HG03095 (cell line): ENCODE measurements around the gene CEP72.

ENCODE experiments used
- ATAC-seq: cut with Tn5 transposase; IDR thresholded peaks from one replicate; pipeline ENCODE4 v1.9.1; 2021; ENCODE audit warnings: moderate library complexity; ENCODE audit not compliant: unreplicated experiment

CEP72 gene

DNA sequence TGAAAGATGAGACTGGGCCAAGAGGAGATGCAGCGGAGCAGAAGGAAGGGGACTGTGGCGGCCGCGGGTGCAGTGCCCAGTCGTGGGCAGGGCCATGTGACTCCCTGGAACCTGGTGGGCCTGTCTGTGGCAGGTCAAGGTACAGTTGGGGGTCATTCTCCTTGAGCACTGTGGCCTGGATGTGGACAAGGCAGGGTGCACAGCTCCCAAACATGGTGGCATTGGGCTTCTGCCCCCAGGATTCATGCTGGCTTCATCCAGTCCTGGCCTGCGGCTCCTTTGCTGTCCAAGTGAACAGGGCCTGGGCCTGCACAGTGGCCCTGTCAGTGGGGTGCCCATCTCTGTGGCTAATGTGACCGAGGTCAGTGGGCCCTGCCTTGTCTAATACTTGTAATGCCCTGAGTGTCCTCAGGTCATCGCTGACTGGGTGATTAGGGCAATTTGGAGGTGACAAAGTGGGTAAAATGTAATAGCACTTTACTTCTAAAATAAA, 39.9 kb downstream of the CEP72 start:
- ATAC-seq = no peak

DNA sequence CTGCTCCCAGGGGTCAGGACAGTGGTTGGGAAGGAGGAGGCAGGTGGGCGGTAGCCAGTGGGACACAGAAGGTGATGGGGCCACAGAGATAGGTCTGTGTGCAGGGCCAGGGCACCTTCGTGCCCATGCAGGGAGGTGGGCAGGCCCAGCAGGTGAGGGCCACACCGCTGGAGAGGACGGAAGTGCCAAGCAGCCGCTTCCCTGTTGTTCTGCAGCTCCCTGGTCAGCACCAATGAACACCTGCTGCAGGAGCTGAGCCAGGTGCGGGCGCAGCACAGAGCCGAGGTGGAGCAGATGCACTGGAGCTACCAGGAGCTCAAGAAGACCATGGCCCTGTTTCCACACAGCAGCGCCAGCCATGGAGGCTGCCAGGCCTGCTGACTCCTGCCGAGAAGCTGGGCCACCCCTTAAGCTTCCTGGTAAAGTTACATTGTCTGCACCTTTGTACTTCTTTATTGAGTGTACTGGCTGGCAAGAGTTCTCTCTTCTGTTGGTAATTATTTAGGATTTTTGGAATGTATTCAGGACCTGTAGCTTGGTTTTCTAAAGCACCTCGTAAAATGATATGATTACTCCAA, 40.7 kb downstream of the CEP72 start:
- ATAC-seq = no peak

GRCh38 chr5:654071-654778, 42.1 kb downstream of the CEP72 start:
- ATAC-seq = no peak

GRCh38 chr5:655406-655805, 43.3 kb downstream of the CEP72 start:
- ATAC-seq = no peak

DNA sequence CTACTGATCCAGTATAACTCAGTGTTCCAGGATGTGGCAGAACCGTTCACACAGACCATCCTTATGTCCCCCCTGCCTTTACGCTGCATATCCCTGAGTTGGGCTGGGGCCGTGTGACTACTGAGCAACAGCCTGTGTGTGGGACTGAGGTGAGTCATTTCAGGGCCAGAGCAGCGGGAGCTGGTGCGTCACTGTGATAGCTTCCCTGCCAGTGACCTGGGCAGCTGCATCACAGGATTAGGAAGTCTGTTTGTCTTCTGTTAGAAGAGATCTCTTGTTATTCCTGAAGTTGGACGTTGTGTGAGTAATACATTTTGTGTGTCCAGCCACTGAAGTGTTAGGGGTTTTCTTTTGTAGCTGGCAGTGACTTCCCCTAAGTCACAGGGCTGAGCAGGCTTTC, 45.4 kb downstream of the CEP72 start:
- no peak for ATAC-seq

DNA sequence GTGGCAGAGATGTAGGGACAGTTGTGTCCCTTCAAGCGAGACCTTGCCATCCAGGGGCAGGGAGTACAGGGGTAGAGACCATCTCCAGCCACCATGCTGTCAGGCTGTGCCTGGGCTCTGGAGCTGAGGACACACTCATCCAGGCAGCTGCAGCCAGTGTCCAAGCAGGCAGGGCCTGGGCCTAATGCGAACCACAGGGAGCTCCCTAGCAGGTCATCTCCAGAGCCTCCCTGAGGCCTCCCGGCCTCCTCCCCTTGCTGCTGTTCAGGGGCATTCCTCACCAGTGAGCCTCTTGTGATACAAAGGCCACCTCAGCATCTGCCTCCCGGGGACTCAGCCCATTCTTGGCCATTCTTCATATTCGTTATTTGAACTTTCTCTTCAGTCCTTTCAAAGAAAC, 46.0 kb downstream of the CEP72 start:
- ATAC-seq = no peak

GRCh38 chr5:659496-660263, 47.5 kb downstream of the CEP72 start:
- no peak for ATAC-seq

- ATAC-seq = no peak
Observed at GRCh38 chr5:660491-661030, 48.4 kb downstream of the CEP72 start.

GRCh38 chr5:661891-662750, 50.0 kb downstream of the CEP72 start:
- no peak for ATAC-seq

GRCh38 chr5:662751-663435, 50.8 kb downstream of the CEP72 start:
- ATAC-seq = no peak

GRCh38 chr5:663436-664342, 51.5 kb downstream of the CEP72 start:
- no peak for ATAC-seq

GRCh38 chr5:664343-664993, 52.3 kb downstream of the CEP72 start:
- no peak for ATAC-seq

DNA sequence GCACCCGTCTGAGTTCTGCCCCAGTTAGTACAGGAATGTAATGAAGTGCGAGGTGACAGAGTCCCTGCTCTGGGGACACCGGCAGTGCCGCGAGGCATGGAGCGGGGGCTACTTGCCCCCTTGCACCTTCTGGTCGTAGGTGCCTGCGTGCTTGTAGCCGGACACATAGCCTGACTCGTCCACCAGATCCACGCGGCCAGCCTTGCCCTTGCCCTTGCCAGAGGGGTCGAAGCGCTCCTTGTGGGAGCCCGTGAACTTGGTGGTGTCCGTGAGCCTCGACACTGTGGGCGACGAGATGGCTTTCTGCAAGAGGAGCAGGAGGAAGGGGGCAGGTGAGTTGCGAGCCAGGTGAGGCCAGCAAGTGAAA, 52.8 kb downstream of the CEP72 start:
- ATAC-seq = no peak

DNA sequence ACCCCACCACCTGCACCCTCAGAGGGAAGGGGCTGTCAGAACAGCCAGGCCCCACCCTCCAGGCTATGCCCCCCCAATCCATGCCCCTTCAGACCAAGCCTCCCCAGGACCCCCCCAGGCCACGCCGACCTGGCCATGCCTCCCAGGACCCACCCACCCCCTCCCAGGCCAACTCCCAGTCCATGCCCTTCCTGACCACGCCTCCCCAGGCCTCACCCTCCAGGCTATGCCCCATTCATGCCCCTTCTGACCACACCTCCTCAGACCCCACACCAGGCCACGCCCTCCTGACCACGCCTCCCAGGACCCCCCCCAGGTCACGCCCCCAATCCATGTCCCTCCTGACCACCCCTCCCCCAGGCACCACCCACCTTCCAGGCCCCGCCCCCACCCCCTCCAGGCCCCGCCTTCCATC, 53.4 kb downstream of the CEP72 start:
- ATAC-seq = no peak

DNA sequence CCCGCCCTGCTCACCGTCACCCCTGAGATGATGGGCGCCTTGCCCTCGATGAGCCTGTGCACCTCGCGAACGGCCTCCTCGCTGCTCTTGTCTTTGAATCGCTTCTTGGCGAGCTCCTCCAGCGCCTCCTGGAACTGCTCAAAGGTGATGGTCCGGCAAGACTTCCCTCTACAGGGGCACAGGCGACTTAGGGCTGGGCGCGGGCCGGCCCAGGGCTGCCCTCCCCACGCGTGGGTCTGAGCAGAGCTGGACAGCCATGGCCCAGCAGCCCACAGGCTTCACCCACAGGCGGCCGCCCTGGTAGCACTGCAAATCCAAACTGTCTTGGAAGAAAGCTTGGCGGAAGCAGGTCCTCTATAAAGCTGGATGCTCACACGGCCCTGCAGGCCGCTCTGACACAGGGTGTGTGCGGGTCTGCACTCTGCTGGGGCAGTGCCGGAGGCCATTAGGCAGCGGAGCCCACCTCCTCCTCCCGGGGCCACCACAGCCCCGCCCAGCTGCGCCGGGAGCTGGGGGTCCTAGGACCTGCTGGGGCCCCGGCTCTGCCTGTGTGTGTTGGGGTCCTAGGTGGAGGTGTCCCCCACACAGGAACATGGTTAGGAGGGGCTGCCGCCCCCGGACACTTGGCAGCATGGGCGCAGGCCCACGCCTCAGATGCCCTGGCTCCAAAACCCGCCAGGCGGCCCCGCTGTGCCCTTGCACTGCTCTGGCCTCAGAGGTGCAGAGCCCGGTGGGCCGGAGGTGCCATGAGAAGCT, 54.0 kb downstream of the CEP72 start:
- ATAC-seq = no peak

GRCh38 chr5:666816-667498, 54.8 kb downstream of the CEP72 start:
- no peak for ATAC-seq

DNA sequence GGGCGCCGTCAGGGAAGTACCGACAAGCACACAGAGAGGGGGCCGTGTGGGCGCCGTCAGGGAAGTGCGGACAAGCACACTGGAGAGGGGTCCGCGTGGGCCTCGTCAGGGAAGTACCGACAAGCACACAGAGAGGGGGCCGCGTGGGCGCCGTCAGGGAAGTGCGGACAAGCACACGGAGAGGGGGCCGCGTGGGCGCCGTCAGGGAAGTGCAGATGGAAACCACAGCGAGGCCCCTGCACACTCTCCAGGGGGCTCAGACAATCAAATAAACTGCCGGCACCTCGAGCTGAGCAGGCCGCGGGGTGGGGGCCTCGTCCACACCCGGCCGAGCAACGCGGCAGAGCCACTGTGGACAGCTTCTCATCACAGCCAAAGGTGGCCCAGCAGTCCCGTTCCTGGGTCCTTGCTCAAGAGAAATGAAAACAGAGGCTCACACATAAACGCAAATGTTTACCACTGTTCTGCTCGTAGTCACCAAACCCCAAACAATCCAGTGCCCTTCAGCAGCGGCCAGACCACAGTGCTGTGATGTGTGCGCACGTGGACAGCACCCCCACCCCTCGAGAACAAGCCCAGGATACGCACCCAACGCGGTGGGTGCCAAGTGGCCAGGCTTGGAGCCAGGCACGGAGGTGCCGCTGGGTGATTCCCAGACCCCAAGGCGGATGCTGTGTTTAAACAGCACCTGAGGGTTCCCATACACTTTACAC, 56.3 kb downstream of the CEP72 start:
- no peak for ATAC-seq
